Neuronal stem cell (in vitro differentiated cells): ENCODE results near the gene MFRP.
A peak's percentile ranks its signal among the peaks of the same experiment; 100 is the strongest.

Experiments used
- DNase-seq: peaks from one replicate; pipeline ENCODE4 v3.0.0-alpha.2; 2013; ENCODE audit warnings: low spot score
- H2AFZ ChIP-seq: one replicate; pipeline ENCODE4 v1.6.1; 2013; ENCODE audit warnings: mild to moderate bottlenecking, low read length, inconsistent platforms
- H2AK5ac ChIP-seq: 2 replicates; pipeline ENCODE4 v1.6.1; 2013; ENCODE audit warnings: low read depth, mild to moderate bottlenecking, inconsistent platforms, low read length, moderate library complexity, mixed read lengths
- H2BK120ac ChIP-seq: 2 replicates; pipeline ENCODE4 v1.6.1; 2013; ENCODE audit warnings: low read depth, mild to moderate bottlenecking, inconsistent platforms, low read length, moderate library complexity, mixed read lengths
- H2BK12ac ChIP-seq: one replicate; pipeline ENCODE4 v1.6.1; 2013; ENCODE audit warnings: low read length, inconsistent platforms
- H2BK15ac ChIP-seq: 2 replicates; pipeline ENCODE4 v1.6.1; 2013; ENCODE audit warnings: mild to moderate bottlenecking, low read length, inconsistent platforms, mixed read lengths
- H2BK5ac ChIP-seq: one replicate; pipeline ENCODE4 v1.6.1; 2013; ENCODE audit warnings: inconsistent platforms, mild to moderate bottlenecking, low read length, moderate library complexity
- H3K14ac ChIP-seq: one replicate; pipeline ENCODE4 v1.6.1; 2013; ENCODE audit warnings: low read length, inconsistent platforms
- H3K18ac ChIP-seq: 2 replicates; pipeline ENCODE4 v1.6.1; 2013; ENCODE audit warnings: low read length, inconsistent platforms
- H3K23ac ChIP-seq: 2 replicates; pipeline ENCODE4 v1.6.1; 2013; ENCODE audit warnings: low read depth, mild to moderate bottlenecking, mixed read lengths, low read length, inconsistent platforms; ENCODE audit not compliant: poor library complexity
- H3K27ac ChIP-seq: replicated peaks from 3 replicates; pipeline ENCODE4 v1.5.1; 2013; ENCODE audit warnings: low read length, inconsistent platforms
- H3K27me3 ChIP-seq, 3 experiments: 2 replicates each; pipeline ENCODE4 v1.6.1; 2013; ENCODE audit warnings: low read length in 3 of 3, mild to moderate bottlenecking in 2 of 3, inconsistent platforms in 1 of 3, low read depth in 1 of 3, mixed read lengths in 1 of 3, moderate library complexity in 1 of 3; ENCODE audit not compliant: control insufficient read depth in 3 of 3, insufficient read depth in 3 of 3
- H3K36me3 ChIP-seq, 2 donors: replicated peaks in 1 of 2; 2 replicates each; pipeline ENCODE4 v1.6.1; 2013; ENCODE audit warnings: low read length in 2 of 2; ENCODE audit not compliant: control insufficient read depth in 2 of 2, insufficient read depth in 2 of 2
- H3K4ac ChIP-seq: 2 replicates; pipeline ENCODE4 v1.6.1; 2013; ENCODE audit warnings: inconsistent platforms, mild to moderate bottlenecking, low read length, moderate library complexity
- H3K4me1 ChIP-seq, 2 donors: 1 replicate in 1 of 2; 2 replicates in 1 of 2; pipeline ENCODE4 v1.6.1; 2013; ENCODE audit warnings: low read length in 2 of 2, low read depth in 1 of 2; ENCODE audit not compliant: control insufficient read depth in 2 of 2, insufficient read depth in 1 of 2
- H3K4me2 ChIP-seq: one replicate; pipeline ENCODE4 v1.6.1; 2013; ENCODE audit warnings: mild to moderate bottlenecking, low read length, inconsistent platforms; ENCODE audit not compliant: insufficient read depth, poor library complexity, severe bottlenecking
- H3K4me3 ChIP-seq, 2 donors: 2 replicates each; pipeline ENCODE4 v1.5.1; 2013; ENCODE audit warnings: low read length in 2 of 2, mild to moderate bottlenecking in 2 of 2, inconsistent platforms in 1 of 2, moderate library complexity in 1 of 2
- H3K79me1 ChIP-seq: one replicate; pipeline ENCODE4 v1.6.1; 2013; ENCODE audit warnings: low read depth, mild to moderate bottlenecking, inconsistent platforms, low read length, moderate library complexity
- H3K9ac ChIP-seq: one replicate; pipeline ENCODE4 v1.6.1; 2013; ENCODE audit warnings: mild to moderate bottlenecking, low read depth, low read length, inconsistent platforms; ENCODE audit not compliant: poor library complexity
- H3K9me3 ChIP-seq, 2 donors: replicated peaks in 1 of 2; 2 replicates each; pipeline versions ENCODE3 to v1.6.1; 2013; ENCODE audit warnings: low read length in 2 of 2, mild to moderate bottlenecking in 2 of 2, inconsistent platforms in 1 of 2, low read depth in 1 of 2, mixed read lengths in 1 of 2, moderate library complexity in 1 of 2; ENCODE audit not compliant: control insufficient read depth in 2 of 2, insufficient read depth in 1 of 2
- H4K8ac ChIP-seq: one replicate; pipeline ENCODE4 v1.6.1; 2013; ENCODE audit warnings: low read depth, mild to moderate bottlenecking, inconsistent platforms, low read length, moderate library complexity
- H4K91ac ChIP-seq: one replicate; pipeline ENCODE4 v1.6.1; 2013; ENCODE audit warnings: low read length, low read depth, mild to moderate bottlenecking, inconsistent platforms; ENCODE audit not compliant: poor library complexity
- WGBS, 2 donors: extraction: QIAGEN DNeasy Blood & Tissue Kit; methylation state at CpG; one replicate each; pipeline ENCODE4 v1.1.7; 2013; ENCODE audit warnings: missing lambda C conversion rate in 2 of 2, mixed read lengths in 1 of 2; ENCODE audit not compliant: insufficient read length in 2 of 2, insufficient replicate concordance in 1 of 2; ENCODE audit errors: extremely low coverage in 2 of 2; 5-methylcytosine and 5-hydroxymethylcytosine counted together

MFRP gene

GRCh38 chr11:119377112-119377901 lies 30.8 kb upstream of the MFRP start:
- Histone ChIP-seq H2BK5ac (no peak overlapping the region), H3K9ac (no peak overlapping the region), H3K18ac (peak overlapping the region; percentile 63), H3K23ac (no peak overlapping the region), H2AFZ (no peak overlapping the region), H3K27me3 (peaks cover 0 to 41% (median 3%) of the 10 kb centered on the region in 3 experiments), H3K4me1 (peaks cover 36 to 51% of the 10 kb centered on the region in 2 donors), H3K4me3 (no peak overlapping the region), H3K9me3 (no peaks in the 10 kb centered on the region), H3K79me1 (no peaks in the 10 kb centered on the region), H3K27ac (no peak overlapping the region), H3K4me2 (no peak overlapping the region), H3K36me3 (no peaks in the 10 kb centered on the region), H2BK15ac (peak overlapping the region; percentile 5), H2BK12ac (no peak overlapping the region), H4K91ac (no peak overlapping the region), H4K8ac (no peak overlapping the region), H3K14ac (no peak overlapping the region), H2BK120ac (no peak overlapping the region), H3K4ac (no peak overlapping the region), H2AK5ac (peak overlapping the region; percentile 87)
- no CpG with 5 or more reads among the region's 12 CpGs for WGBS, 2 donors
- DNase-seq, result no peak

- no peaks in the 10 kb centered on the region for H3K9me3 ChIP-seq
- no peaks in the 10 kb centered on the region for H3K36me3 ChIP-seq
- WGBS, 2 donors, result no CpG with 5 or more reads among the region's 11 CpGs
- H3K27me3 ChIP-seq, result peaks cover 0 to 48% (median 3%) of the 10 kb centered on the region in 3 experiments
- no peak overlapping the region for H4K91ac ChIP-seq
- H2BK120ac ChIP-seq, result no peak overlapping the region
- H2BK12ac ChIP-seq, result peak overlapping the region; percentile 59
- no peak overlapping the region for H4K8ac ChIP-seq
- H2BK5ac ChIP-seq, result no peak overlapping the region
- peak overlapping the region; percentile 55 for H3K18ac ChIP-seq
- H3K79me1 ChIP-seq, result no peaks in the 10 kb centered on the region
- peak overlapping the region; percentile 55 for H2AFZ ChIP-seq
- DNase-seq, result no peak
- peaks cover 34 to 54% of the 10 kb centered on the region in 2 donors for H3K4me1 ChIP-seq
- no peak overlapping the region for H3K4me2 ChIP-seq
- peak overlapping the region; percentile 57 for H2AK5ac ChIP-seq
- peak overlapping the region; percentile 18 for H3K27ac ChIP-seq
- H3K23ac ChIP-seq, result peak overlapping the region; percentile 8
- H3K14ac ChIP-seq, result peak overlapping the region; percentile 60
- no peak overlapping the region for H3K4ac ChIP-seq
- no peak overlapping the region for H3K4me3 ChIP-seq
- H2BK15ac ChIP-seq, result peak overlapping the region; percentile 75
- no peak overlapping the region for H3K9ac ChIP-seq
These were observed 29.8 kb upstream of the MFRP start for GRCh38 chr11:119376197-119376847.

GRCh38 chr11:119375337-119376196 lies 29.1 kb upstream of the MFRP start:
- WGBS, 2 donors, result no CpG with 5 or more reads among the region's 14 CpGs
- peaks cover 30 to 51% of the 10 kb centered on the region in 2 donors for H3K4me1 ChIP-seq
- no peak overlapping the region for H2BK120ac ChIP-seq
- H3K27ac ChIP-seq, result peak overlapping the region; percentile 18
- H2AK5ac ChIP-seq, result peak overlapping the region; percentile 88
- peak overlapping the region; percentile 55 for H2AFZ ChIP-seq
- H3K4me2 ChIP-seq, result no peak overlapping the region
- no peak overlapping the region for H3K23ac ChIP-seq
- peak overlapping the region; percentile 59 for H2BK12ac ChIP-seq
- H2BK15ac ChIP-seq, result peak overlapping the region; percentile 75
- H3K4ac ChIP-seq, result no peak overlapping the region
- no peak overlapping the region for H3K4me3 ChIP-seq
- DNase-seq, result no peak
- H3K14ac ChIP-seq, result peak overlapping the region; percentile 60
- no peak overlapping the region for H3K9ac ChIP-seq
- H4K91ac ChIP-seq, result no peak overlapping the region
- H4K8ac ChIP-seq, result no peak overlapping the region
- H3K9me3 ChIP-seq, result no peaks in the 10 kb centered on the region
- no peaks in the 10 kb centered on the region for H3K79me1 ChIP-seq
- H2BK5ac ChIP-seq, result no peak overlapping the region
- peaks cover 0 to 47% (median under 1%) of the 10 kb centered on the region in 3 experiments for H3K27me3 ChIP-seq
- H3K18ac ChIP-seq, result peak overlapping the region; percentile 50
- H3K36me3 ChIP-seq, result no peaks in the 10 kb centered on the region
